Heart left ventricle (tissue), 13 donors: ENCODE measurements around the gene INSYN1.

Experiments
- POLR2A ChIP-seq, 2 donors: fragments of 450-650 bp; IDR thresholded peaks; one replicate each; pipeline ENCODE4 v1.6.1; 2017; ENCODE audit warnings: antibody characterized with exemption in 2 of 2, mild to moderate bottlenecking in 2 of 2, moderate library complexity in 2 of 2
- TF ChIP-seq, protein P1 (sequence below), 12 donors: fragments of 200-600 bp; sonication (generic) in 4 of 12; IDR thresholded peaks; one replicate each; pipeline versions ENCODE4 v1.5.0 to v1.8.0; 2018 to 2022; ENCODE audit warnings: antibody characterized with exemption in 12 of 12, mild to moderate bottlenecking in 5 of 12
- donor health status: ischemic (EF 13 %, LVEDD 7.1; RV severe dilation, severe dysfunction).
- donor health status: DM: no; HTN: yes; CAD: no.
- donor health status: DM: no; HTN: no; CAD: no.
- donor health status: ischemic (EF 25% LVEDD 6.9; RV normal size, moderate dysfunction).
- donor health status: ischemic (EF 25% LVEDD 5.7; RV mildly dilated, moderate dysfunction).
- donor health status: ischemic (EF 35%, LVEDD 5.7; RV mildly dilated, moderate dysfunction).
- donor health status: nonischemic (EF 11% LVEDD 7.7; RV severe dilation, severe dysfunction).
- donor health status: DM: yes; HTN: yes; CAD: no.
- donor health status: PGD.
- donor health status: ischemic (EF 29% LVEDD 5.4; RV normal size, mild dysfunction).
- donor health status: nonischemic (EF 23%, LVEDD 6.1; RV moderate dilation, normal function).

DNA sequence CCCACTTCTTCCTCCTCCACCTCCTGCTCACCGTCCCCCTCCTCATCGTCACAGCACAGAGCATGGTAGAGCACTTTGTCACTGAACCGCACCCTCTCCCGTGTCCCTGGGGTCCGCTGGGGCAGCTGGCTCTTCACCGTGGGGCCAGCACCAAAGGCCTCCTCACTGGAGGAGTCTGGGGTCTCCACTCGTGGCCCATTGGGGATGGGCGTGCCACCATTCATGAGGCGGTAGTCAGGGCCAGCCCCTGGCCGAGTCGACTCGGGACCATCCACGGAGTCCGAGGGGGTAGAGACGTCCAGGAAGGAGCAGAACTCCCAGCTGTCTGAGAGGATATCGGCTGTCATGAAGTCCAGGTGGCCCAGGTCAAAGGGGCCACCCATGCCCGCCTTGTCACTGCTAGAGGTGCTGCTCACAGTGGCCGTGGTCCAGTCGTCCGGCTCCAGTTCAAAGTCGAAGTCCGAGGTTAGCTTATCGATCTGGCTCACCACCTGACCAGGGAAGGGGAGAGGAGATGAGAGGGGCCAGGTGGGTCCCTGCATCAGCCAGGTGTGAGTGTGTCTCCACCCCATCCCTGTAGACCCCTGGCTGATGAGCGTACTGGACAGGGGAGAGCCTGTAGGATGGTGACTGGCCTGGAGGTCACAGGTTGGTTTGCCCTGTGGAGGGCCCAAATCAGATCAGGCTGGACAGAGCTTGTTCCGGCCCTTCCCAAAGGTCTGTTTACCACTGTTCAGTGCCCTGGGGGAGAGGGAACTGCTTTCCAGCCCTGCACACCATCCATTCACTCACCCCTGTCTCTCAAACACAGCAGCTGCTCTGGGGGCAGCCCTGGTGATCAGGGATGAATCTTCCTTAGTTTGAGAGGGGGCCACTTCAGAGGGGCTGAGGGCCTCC, 12.8 kb downstream of the INSYN1 start:
- TF ChIP-seq, protein P1, sequence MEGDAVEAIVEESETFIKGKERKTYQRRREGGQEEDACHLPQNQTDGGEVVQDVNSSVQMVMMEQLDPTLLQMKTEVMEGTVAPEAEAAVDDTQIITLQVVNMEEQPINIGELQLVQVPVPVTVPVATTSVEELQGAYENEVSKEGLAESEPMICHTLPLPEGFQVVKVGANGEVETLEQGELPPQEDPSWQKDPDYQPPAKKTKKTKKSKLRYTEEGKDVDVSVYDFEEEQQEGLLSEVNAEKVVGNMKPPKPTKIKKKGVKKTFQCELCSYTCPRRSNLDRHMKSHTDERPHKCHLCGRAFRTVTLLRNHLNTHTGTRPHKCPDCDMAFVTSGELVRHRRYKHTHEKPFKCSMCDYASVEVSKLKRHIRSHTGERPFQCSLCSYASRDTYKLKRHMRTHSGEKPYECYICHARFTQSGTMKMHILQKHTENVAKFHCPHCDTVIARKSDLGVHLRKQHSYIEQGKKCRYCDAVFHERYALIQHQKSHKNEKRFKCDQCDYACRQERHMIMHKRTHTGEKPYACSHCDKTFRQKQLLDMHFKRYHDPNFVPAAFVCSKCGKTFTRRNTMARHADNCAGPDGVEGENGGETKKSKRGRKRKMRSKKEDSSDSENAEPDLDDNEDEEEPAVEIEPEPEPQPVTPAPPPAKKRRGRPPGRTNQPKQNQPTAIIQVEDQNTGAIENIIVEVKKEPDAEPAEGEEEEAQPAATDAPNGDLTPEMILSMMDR (IDR thresholded peaks at IDR 0.05): no peak
- TF ChIP-seq POLR2A (IDR thresholded peaks at IDR 0.05): no peak
